ENCODE measurements around the gene RET.
A peak's percentile ranks its signal among the peaks of the same experiment; 100 is the strongest.
"Not testable (repeated sequence)": the region's sequence is repeated elsewhere in the genome, so short reads cannot be mapped to it uniquely, and the experiment has no call there.

Gene RET

DNA sequence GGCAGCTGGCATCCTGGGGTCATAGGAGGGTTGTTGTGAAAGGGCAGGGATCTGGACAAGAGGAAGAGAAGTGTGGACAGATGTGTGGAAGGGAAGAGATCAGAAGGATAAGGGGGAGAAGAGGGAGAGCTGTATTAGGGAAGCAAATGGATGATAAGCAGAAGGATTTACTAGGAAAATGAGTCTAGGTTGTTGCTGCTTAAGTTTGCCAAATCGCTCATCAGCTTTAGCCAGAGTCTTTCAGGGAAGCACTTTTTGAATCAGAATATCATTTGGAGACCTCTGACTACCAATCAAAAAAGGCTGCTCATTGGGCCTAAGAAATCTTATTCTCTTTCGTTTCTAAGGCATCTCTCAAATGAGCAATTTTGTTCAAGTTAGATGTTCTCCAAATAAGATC lies 58.8 kb downstream of the RET start:
- DNase-seq (ENCODE audit: low read depth in 2 of 2) = no peak

DNA sequence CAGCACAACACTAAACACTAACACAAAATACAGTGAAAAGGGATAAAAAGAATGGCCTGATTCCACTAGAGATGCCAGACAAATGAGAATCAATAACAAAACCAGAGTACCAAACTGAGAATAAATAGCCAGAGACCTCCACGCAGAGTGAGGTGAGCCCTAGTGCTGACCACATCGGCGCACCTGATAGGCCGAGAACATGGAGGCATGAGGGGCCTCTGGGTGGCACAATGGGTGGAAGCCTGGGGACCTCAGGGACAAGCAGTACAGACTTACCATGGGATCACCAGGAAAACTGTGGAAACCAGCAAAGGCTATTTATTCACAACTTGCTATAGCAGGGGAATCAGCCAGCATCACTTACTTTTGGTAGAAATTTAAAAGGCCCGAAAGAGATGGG lies 59.6 kb downstream of the RET start:
- DNase-seq (ENCODE audit: low read depth in 2 of 2) = no peak

DNA sequence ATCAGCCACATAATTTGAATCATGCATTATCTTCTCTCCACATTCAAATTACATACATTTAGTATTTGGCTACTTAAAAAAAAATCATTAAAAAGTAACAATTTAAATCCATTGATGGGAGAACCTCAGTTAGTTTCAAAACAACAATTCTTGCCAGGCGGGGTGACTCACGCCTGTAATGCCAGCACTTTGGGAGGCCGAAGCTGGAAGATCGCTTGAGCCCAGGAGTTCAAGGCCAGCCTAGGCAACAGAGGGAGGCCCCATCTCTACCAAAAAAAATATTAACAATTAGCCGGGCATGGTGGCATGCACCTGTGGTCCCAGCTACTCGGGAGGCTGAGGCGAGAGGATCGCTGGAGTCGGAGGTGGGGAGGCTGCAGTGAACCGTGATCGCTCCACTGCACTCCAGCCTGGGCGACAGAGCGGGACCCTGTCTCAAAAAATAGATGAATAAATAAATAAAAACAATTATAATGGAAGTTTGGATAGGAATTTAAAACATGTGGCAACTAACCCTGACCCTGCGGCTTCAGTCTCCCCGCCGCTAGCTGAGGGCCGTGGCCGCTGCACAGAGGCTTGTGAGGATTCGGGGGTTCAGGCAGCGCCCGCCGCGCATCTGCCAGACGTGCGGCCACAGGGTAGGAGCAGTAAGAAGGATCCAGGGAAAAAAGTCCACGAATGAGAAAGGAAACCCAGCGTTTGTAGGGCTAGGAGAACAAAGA lies 60.3 kb downstream of the RET start:
- DNase-seq (ENCODE audit: low read depth in 2 of 2) = no peak

DNA sequence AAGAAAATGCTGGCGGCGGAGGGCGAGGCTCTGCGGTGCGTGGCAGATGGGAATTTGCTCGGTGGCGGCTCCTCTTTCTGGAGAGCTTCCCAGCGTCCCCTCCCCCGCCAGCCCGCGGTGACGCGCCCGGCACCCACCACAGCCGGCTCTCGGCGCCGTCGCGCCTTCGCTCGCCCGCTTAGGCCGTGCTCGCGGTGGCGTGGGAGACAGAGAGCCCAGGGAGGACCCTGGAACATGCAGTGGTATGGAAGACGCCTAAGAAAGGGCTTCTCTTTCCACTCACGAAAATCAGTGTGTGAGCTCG lies 60.8 kb downstream of the RET start:
- DNase-seq (ENCODE audit: low read depth in 2 of 2) = peak in 1 of 2 donors; percentile 20

DNA sequence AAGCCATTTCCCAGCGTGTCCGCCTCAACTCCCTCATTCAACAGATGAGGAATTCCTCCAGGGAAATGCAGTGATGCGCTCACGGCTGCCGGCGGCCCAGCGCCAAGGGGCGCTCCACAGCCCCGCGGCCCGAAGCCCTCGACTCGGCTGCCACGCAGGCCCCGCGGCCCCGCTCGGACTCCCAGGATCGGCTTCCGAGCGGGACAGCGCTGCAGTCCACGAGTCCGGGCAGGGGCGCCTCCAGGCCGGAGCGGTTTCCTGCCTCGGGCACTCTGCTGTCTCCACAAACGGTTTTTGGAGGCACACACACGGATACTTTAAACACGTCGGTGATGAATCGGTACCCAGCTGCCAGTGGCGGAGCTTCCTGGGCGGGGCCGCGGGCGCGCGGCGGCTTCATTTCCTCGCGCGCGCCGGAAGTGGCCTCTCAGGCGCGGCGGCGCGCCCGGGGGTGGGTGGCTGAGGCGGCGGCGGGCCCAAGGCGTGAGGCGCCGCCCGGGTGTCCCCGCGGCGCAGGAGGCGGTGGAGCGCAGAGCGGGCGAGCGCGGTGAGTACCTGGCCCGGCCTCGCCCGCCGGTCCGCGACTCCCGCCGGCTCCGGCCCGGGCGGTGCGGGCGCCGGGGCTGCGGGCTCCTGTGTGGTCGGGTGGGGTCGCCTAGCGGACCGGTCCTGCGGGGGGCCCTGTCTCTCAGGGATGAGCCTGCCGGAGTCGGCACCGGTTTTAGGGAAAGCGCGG lies 61.3 kb downstream of the RET start, which contains the start of gene CSGALNACT2:
Gene CSGALNACT2, plus strand, starts transcription at position 425 of the 736 bp plus-strand sequence. CDS start 16,705 bp downstream, outside the sequence.
- DNase-seq (ENCODE audit: low read depth in 2 of 2) = peak; percentile 71 to 85

DNA sequence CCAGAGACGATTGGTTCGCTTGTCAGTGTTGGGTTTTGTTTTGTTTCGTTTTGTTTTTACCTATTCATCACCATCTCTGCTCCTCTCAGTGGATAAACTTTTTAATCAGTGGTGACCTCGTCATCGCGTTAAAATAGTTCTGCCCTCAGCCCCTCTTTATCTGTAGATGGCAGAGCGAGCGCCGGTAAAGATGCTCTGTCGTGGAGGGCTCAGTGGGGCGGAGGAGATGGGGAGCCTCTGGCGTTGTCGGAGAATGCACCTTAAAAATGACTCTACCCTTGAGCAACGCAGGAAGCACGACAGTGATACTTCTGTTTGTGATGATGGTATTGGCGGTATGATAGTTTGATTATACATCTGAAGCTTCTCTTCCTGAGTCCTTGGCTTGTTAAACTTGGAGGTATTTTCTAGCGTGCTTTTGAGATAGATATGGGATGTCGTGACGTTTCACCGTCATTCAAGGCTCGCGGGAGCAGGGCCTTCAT lies 61.9 kb downstream of the RET start:
- DNase-seq (ENCODE audit: low read depth in 2 of 2) = peak; percentile 43 to 44

DNA sequence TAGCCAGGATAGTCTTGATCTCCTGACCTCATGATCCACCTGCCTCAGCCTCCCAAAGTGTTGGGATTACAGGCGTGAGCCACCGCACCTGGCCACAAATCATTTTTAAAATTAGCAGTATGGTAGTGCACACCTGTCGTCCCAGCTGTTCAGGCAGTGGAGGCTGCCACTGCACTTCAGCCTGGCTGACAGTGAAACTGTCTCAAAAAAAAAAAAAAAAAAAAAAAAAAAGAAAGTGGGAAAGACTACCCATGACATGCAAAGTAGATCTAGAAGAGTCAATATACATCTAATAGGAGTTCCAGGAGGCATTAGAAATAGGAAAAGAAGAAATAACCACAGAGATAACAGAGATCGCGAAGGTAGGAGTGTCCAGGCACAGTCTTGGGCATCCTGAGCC lies 64.6 kb downstream of the RET start:
- DNase-seq (ENCODE audit: low read depth in 2 of 2) = no peak

DNA sequence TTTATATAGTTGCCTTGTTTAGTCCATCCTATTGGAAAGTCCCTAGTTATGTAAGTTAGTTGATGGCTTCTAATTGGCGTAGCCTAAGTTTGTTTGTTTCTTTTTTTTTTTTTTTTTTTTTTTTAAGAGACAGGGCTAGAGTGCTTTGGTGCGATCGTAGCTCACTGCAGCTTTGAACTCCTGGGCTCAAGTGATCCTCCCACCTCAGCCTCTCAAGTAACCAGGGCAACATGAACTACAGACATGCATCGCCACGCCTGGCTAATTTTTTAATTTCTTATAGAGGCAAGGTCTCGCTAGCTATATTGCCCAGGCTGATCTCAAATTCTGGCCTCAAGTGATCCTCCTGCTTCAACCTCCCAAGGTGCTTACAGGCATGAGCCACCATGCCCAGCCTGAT lies 68.4 kb downstream of the RET start:
- no peak for DNase-seq (ENCODE audit: low read depth in 2 of 2)

DNA sequence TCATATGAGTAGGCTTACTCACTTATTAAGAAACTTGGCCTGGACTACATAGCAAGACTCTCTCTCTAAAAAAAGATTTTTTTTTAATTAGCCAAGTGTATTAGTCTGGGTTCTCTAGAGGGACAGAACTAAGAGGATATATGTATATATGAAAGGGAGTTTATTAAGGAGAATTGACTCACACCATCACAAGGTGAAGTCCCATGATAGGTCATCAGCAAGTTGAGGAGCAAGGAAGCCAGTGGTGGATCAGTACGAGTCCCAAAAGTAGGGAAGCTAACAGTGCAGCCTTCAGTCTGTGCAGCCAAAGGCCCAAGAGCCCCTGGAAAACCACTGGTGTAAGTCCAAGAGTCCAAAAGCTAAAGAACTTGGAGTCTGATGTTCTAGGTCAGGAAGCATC lies 69.1 kb downstream of the RET start:
- DNase-seq (ENCODE audit: low read depth in 2 of 2) = not testable (repeated sequence)

DNA sequence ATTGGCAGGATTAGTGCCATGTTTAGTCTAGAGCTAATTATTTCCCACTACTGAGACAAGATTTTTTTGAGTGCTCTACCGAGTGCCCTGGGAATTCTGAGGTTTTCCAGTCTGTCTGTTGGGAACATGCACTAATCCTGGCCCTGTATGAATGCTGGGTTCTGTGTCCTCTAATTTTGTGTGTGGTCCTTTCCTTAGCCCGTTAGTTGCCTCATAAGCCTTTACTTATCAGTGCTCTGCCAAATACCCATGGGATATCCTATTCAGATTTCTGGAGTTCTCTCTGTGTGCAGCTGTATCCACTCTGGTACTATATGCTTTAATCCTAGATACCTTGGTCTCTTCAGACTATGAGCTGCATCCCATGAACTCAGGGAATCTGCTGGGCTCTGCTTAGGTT lies 74.5 kb downstream of the RET start:
- no peak for DNase-seq (ENCODE audit: low read depth in 2 of 2)

DNA sequence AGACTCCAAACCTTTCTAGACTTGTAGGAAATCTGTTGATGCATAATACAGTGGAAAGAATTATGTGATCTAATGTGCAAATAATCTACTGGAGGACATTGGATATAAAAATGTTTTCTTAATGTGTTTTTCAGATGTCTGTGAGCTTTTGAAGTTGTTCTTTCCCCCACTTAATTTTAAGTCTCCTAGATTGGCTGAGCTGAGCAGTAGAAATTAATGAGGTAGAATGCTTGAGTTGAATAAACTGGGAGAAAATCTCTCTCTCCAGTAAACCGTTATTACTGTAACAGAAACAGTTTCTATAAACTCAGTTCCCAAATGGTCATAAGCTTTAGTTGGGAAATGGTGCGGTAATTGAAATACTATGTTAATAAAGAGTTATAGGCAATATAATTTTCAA lies 77.0 kb downstream of the RET start:
- DNase-seq (ENCODE audit: low read depth in 2 of 2) = no peak

DNA sequence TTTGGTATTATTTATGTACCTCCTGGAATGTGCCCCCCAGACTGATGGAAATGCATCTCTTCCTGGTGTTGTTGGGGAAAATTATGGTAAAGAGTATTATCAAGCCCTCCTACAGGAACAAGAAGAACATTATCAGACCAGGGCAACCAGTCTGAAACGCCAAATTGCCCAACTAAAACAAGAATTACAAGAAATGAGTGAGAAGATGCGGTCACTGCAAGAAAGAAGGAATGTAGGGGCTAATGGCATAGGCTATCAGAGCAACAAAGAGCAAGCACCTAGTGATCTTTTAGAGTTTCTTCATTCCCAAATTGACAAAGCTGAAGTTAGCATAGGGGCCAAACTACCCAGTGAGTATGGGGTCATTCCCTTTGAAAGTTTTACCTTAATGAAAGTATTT lies 78.4 kb downstream of the RET start:
- no peak for DNase-seq (ENCODE audit: low read depth in 2 of 2)

DNA sequence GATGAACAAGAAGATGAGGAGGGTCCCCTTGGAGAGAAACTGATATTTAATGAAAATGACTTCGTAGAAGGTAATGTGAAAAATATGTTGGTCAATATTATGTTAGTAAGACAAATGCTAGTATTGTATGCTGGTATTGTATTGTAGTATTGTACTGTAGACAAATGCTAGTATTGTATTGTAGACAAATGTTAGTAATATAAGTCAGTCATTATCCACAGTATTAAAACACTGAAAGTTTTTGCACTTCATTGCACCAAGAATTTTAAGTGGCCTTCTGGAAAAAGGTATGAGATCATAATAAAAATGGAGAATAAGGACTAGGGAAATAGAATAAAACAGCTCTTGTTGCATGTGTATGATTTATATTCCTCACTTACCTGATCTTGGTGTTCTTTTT lies 78.9 kb downstream of the RET start:
- no peak for DNase-seq (ENCODE audit: low read depth in 2 of 2)

DNA sequence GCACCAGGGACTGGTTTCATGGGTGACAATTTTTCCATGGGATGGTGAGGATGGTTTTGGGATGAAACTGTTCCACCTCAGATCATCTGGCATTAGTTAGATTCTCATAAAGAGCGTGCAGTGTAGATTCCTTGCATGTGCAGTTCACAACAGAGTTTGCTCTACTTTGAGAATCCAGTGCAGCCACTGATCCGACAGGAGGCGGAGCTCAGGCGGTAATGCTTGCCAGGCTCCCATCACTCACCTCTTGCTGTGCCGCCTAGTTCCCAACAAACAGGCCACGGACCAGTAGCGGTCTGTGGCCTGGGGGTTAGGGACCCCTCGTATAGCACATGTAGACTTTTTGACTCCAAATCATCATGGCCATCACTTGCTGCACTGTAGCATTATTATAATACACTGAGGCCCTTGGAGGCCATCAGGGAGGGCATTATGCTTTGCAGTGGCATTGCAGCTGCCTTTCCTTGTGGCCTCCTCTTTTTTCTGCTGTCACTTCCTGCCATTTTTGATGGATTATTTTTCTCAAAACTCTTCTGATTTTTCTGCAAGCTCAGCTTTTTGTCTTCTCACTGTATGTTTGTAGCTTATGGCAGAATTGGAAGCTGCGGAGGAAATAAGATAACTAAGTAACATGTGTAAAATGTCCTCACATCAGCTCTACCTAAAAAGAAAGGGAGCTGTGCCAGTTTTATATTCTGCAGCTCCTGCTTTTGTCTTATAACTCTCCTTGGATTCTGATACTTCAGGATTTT lies 79.9 kb downstream of the RET start:
- DNase-seq (ENCODE audit: low read depth in 2 of 2) = no peak

DNA sequence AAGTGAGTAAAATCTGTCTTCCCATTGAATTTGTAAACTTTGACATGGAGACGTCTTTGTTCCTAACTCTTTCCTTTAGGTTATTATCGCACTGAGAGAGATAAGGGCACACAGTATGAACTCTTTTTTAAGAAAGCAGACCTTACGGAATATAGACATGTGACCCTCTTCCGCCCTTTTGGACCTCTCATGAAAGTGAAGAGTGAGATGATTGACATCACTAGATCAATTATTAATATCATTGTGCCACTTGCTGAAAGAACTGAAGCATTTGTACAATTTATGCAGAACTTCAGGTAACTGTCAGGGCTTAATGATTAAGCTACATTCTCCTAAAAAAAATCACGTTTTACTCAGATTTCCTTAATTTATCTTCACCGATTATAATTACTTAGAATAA lies 81.8 kb downstream of the RET start:
- DNase-seq (ENCODE audit: low read depth in 2 of 2) = no peak

DNA sequence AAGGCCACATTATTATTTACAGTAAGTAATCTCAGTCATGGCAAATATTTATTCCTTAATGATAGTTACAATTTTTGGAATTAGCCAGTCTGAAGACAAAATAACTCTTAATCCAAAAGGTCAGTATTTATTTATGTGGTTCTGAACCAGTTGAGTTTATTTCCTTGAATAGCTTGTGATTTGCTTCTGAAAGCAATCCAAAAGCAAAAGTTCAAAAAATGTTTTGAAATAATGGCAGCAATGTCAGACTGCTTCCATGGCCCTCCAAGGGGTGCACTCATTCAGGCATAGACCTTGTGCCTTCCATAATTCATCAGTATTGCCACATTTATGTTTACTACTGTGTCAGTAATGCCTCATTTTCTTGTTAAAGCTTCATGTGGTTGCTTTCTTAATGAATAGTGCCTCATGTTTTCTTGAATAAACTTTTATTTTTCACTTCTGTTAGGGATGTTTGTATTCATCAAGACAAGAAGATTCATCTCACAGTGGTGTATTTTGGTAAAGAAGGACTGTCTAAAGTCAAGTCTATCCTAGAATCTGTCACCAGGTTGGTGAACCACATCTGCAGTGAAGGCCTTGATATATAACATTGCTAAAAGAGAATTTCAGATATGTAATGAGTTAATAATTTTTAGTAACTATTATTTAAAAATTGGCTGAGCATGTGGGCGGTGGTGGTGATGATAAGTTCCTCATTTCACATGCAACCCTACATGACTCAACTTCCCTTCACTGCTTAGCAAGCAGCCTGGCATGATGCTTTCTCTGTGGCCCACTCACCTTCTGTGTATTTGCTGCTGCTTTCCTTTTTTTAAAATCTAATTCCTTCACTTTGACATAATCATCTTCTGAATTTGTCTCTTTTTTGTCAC lies 83.4 kb downstream of the RET start:
- DNase-seq (ENCODE audit: low read depth in 2 of 2) = peak in 1 of 2 donors; percentile 43

DNA sequence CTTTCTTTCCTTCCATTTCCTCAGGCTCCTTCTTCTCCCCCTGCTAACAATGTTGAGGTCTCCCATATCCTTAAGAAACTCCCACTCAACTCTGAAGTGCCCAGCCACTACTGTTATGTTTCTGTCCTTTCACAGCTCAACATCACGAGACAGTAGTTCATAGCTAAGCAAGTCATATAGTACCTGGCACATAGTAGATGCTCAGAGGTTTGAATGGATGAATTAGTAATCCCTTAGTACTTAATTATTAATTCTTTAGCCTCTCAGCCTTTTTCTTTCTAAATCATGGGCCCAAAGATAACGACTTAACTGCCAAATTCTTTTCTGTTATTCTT lies 84.0 kb downstream of the RET start:
- no peak for DNase-seq (ENCODE audit: low read depth in 2 of 2)

DNA sequence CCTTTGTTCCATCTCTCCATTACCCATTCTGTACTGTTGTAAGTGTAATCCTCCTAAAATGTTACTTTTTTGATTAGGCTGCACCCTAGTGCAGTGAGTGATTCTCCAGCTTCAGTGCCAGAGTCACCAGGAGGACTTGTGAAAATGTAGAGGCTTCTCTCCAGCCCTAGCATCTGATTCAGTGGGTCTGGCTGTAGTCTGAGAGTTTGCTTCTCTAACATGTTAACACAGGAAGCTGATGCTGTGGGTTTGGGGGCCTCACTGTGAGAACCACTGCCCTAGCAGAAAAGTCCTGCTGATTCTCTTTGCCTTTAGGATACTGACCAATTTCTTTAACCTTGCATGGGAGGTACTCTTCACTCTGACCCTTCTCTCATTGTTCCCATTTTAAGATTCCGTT lies 85.7 kb downstream of the RET start:
- DNase-seq (ENCODE audit: low read depth in 2 of 2) = no peak

DNA sequence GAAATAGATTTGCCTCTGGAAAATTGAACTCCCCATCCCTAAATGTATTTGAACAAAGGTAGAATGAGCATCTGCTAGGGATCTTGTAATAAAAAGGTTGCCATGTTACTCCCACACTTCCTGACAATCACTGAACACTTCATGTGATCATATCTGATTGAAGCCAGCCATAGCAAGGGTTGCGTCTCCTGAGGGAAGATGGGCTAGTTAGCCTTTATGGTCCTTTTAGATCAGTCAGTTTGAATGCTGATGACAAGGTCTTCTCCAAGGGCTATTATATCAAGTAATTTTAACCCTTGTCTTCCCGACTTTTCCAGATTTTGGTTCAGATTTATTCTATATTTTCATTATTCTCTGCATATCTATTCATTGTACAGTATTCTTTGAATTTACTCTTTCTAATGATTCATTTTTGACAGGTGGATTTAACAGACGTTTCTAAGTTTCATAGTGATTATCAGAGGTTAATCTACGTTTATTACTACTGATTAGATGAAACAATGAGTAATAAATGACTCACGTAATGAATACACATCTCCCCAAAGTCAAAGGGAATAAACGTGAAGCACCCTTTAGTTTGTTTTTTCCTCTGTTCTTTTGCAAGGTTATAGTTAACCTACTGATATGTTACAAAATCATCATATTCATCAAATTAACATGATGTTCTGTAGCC lies 89.5 kb downstream of the RET start:
- no peak for DNase-seq (ENCODE audit: low read depth in 2 of 2)

DNA sequence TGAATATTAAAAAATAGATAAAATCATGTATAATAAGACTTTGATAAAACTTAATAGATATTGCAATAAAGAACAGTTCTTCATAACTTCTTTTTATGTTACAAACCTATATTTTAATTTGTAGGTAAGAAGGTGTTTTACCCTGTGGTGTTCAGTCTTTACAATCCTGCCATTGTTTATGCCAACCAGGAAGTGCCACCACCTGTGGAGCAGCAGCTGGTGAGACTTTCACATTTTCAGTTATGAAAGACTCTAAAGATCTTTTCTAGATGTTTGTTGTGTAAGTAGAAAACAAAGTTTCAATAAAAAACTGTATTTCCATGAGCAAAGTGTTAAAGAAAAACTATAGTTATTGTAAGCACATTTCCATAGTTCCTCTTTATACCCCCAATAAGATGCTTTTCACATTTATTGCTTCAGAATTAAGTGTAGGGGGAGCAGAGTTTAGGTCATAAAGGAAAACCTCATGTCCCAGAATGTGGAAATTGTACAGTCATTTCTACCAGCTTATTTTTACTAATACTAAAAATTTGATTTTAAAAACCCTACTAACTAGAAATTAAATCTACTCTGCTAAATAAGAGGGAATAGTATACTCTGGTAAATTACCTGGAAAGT lies 90.1 kb downstream of the RET start:
- no peak for DNase-seq (ENCODE audit: low read depth in 2 of 2)

DNA sequence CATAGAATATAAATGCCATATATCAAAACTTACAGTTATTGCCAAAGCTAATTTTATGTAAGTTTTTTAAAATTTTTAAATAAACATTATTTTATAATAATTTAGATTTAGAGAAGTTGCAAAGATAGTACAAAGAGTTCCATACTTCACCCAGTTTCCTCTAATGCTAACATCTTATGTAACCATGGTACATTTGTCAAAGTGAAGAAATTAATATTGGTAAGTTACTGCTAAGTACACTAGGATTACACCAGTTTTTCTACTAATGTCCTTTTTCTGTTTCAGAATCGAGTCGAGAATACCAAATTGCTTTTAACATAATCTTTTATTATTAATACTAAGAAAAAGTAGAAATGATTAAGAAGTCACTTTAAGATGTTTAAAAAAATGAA lies 90.6 kb downstream of the RET start:
- DNase-seq (ENCODE audit: low read depth in 2 of 2) = no peak

All from stimulated activated CD4-positive, alpha-beta T cell treated with anti-CD3 and anti-CD28 coated beads, Interleukin-15, amount 100 ng/mL, for 48 hours (primary cell).